Left lobe of liver (tissue), 2 donors: ENCODE data around the gene MAGI3. TPM values are rescaled to one million over a fixed set of nuclear protein-coding genes. Genes with fewer than 3 reads are reported as not detected.
A peak's percentile ranks its signal among the peaks of the same experiment; 100 is the strongest.

Source experiments
- ATAC-seq: fragments of 200-7000 bp; cut with Tn5 transposase; one replicate; pipeline ENCODE4 v1.9.1; 2020; ENCODE audit warnings: mild to moderate bottlenecking, moderate library complexity
- DNase-seq: peaks from one replicate; pipeline ENCODE4 v3.0.0-alpha.2; 2020; ENCODE audit warnings: low spot score
- total RNA-seq: library from RNA; stranded (reverse); gene quantifications from one replicate; pipeline ENCODE4 v1.2.1, GENCODE V29; 2021
- donor health status: DM: no; HTN: no; CAD: no; lungs with moderate emphysema.
- donor health status: DM: no; HTN: yes; CAD: no.

The MAGI3 gene
- total RNA-seq, 1 donor from 2014 or later = 12.0 TPM

GRCh38 chr1:113641396-113641795 is 251.1 kb downstream of the MAGI3 start:
- no peak for ATAC-seq
- DNase-seq = no peak

- DNase-seq = no peak
- ATAC-seq = no peak
Measured at GRCh38 chr1:113647164-113647563, 256.8 kb downstream of the MAGI3 start.

GRCh38 chr1:113648478-113648877 is 258.2 kb downstream of the MAGI3 start:
- DNase-seq (no peak), ATAC-seq (no peak)

DNA sequence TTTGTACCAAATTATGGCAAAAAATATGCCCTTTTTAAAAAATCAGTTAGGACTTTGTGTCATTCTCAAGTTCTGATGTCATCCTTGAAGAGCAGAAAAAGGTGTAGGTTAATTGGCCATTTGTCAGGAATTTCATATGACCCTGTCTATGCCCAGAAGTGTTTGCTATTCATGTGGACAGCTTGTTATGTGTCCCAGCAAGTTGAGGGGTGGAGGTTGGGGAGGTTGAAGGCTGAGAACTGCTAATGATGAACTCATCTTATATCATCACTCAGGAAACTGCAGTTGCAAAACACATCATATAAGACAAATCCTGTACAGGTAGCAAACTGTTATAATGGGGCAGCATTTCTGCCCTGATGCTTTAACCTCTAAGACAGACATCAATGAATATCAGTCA is 262.5 kb downstream of the MAGI3 start:
- DNase-seq (no peak), ATAC-seq (no peak)

DNA sequence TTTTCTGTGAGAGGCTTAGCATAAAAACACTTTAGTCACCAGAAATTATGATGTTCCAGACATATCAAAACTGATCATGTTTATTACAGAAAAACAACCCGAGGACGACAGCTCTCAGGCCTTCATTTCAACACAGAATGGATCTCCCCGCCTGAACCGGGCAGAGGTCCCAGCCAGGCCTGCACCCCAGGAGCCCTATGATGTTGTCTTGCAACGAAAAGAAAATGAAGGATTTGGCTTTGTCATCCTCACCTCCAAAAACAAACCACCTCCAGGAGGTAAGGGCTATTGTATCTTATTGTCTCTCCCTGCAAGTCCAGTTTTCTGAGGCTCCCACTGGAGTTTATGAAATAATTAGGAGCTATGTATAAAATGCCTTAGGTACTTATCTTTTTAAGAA is 263.4 kb downstream of the MAGI3 start:
- ATAC-seq (no peak), DNase-seq (no peak)

- ATAC-seq (no peak), DNase-seq (no peak)
Measured at GRCh38 chr1:113654883-113655282, 264.6 kb downstream of the MAGI3 start.

DNA sequence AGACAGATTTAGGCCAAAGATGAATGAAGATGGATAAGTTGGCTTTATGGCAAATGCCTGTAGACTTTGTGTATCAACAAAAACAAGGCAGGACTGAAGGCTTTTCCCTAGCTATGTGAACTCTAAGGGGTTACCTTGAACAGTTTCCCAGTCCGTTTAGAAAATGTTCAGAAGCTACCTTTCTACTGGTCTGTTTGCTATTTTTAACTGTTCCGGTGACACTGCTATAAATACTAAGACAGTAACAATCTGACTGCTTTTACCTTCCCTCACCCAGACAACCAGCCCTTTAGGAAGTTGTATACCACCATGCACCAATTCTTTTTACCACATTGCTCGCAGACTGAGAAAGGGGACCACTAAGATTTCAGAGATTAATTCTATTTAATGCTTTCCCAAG is 266.8 kb downstream of the MAGI3 start:
- DNase-seq = no peak
- no peak for ATAC-seq

GRCh38 chr1:113657556-113658063 is 267.3 kb downstream of the MAGI3 start:
- ATAC-seq (no peak), DNase-seq (no peak)

- ATAC-seq = no peak
Measured at GRCh38 chr1:113659035-113659434, 268.7 kb downstream of the MAGI3 start.

GRCh38 chr1:113659556-113659955 is 269.2 kb downstream of the MAGI3 start:
- ATAC-seq = no peak
- no peak for DNase-seq

More at GRCh38 chr1:113659035-113659434, 268.7 kb downstream of the MAGI3 start:
- DNase-seq = no peak

DNA sequence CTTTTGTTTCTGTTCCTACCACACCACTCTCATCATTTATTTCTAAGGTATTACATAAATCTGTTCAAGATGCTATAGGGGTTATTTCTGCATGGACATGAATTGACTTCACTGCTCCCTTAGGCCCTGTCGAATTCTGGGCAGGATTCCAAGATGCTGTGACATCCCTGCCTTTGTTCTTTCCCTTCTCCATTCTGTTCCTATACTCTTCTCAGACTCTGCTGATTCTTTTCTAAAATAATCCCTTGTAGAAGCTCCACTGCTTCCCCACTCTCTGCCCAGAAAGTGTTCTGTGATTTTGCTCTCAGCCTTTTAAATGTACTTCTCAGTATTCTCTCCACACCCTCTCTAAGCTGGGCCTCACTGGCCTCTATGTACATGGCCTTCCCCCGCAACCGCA is 269.8 kb downstream of the MAGI3 start:
- ATAC-seq (no peak), DNase-seq (no peak)

- ATAC-seq = no peak
- no peak for DNase-seq
Measured at GRCh38 chr1:113662101-113662500, 271.8 kb downstream of the MAGI3 start.

DNA sequence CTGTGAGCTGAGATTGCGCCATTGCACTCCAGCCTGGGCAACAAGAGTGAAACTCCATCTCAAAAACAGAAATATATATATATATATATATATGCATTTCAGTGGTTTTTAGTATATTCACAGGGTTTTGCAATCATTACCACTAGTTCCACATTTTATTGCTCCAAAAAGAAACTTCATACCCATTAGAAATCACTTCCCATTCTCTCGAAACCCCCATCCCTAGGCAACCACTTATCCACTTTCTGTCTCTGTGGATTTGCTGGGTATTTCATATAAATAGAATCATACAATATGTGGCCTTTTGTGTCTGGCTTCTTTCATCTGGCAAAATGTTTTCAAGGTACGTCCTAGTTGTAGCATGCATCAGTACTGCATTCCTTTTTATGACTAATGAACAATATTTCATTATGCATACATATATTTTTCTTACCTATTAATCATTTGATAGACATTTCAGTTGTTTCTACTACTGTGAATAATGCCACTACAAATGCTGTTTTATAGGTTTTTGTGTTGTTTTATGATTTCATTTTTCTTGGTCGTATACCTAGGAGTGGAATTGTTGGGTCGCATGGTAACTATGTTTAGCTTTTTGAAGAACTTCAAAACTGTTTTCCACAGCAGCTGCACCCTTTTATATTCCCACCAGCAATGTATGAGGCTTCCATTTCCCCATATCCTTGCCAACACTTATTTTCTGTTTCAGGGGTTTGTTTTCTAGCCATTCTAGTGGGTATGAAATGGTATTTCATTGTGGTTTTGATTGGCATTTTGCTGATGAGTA is 273.0 kb downstream of the MAGI3 start:
- no peak for ATAC-seq

GRCh38 chr1:113665071-113665470 is 274.8 kb downstream of the MAGI3 start:
- ATAC-seq (no peak), DNase-seq (no peak)

More for the DNA sequence above, 273.0 kb downstream of the MAGI3 start:
- no peak for DNase-seq

- DNase-seq (no peak), ATAC-seq (no peak)
Measured at GRCh38 chr1:113666126-113666525, 275.8 kb downstream of the MAGI3 start.

GRCh38 chr1:113669988-113670387 is 279.7 kb downstream of the MAGI3 start:
- ATAC-seq = no peak
- DNase-seq = no peak

- ATAC-seq (no peak), DNase-seq (no peak)
Measured at GRCh38 chr1:113670650-113671049, 280.3 kb downstream of the MAGI3 start.

GRCh38 chr1:113672491-113672890 is 282.2 kb downstream of the MAGI3 start:
- ATAC-seq = no peak
- no peak for DNase-seq

GRCh38 chr1:113674591-113674990 is 284.3 kb downstream of the MAGI3 start:
- ATAC-seq = no peak
- DNase-seq = no peak

DNA sequence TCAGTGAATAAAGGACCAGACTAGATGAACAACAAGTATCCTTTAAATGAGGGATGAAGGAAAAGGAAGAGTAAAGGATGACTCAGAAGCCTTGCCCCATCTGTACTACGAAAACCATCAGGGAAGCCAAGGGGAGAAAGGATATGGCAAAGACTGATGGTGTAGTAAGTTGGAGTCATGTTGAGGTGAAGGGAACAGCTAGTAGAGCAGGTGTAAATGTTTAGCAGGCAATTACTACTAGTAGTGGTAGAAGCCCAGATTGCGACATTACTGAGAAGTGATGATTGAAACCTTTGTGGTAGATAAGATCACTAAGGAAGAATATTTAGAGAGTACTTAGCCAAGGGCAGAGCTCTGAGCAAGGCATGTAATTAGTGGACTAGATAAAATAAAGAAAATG is 285.0 kb downstream of the MAGI3 start:
- no peak for ATAC-seq

DNA sequence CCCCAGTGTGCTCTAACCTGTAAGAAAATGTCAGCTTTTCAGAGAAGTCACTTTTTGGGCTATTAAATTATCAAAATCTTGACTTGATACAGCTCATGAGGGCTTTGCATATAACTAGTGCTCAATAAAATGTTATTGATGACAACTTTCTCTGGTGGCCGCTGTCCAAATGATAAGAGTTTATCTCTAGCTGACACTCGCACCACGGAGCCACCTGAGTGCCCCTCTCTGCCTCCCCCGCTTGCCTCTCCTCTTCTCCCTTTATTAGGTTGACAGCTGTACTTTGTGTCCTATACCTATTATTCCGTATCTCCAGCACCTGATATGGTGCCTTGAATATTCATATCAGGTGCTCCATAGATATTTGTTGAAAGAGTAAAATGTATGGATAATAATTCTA is 286.2 kb downstream of the MAGI3 start:
- no peak for ATAC-seq

More for the DNA sequence above, 285.0 kb downstream of the MAGI3 start:
- no peak for DNase-seq

GRCh38 chr1:113677250-113678158 is 287.2 kb downstream of the MAGI3 start:
- DNase-seq (peak; percentile 79), ATAC-seq (peak; percentile 95)

More for the DNA sequence above, 286.2 kb downstream of the MAGI3 start:
- DNase-seq = no peak
